Small intestine (tissue), 16 donors: ENCODE results near the gene TXN2. TPM values are rescaled to one million over a fixed set of nuclear protein-coding genes. Genes with fewer than 3 reads are reported as not detected.
"Not testable (repeated sequence)": the region's sequence is repeated elsewhere in the genome, so short reads cannot be mapped to it uniquely, and the experiment has no call there.

Experiments used
- DNase-seq, 2 donors: peaks; one replicate each; pipeline versions ENCODE4 v3.0.0 to v3.0.0-alpha.2; 2013
- FAIRE-seq: peaks from 2 replicates; lab custom pipeline; 2012; peaks lifted over from hg19 to GRCh38; lab: Jason Lieb, UNC
- H3K27ac ChIP-seq, 3 donors: one replicate each; pipeline ENCODE4 v1.5.1; 2013; ENCODE audit warnings: low read length in 2 of 3, mild to moderate bottlenecking in 2 of 3, control low read depth in 1 of 3, inconsistent platforms in 1 of 3, low read depth in 1 of 3, moderate library complexity in 1 of 3
- H3K27me3 ChIP-seq, 3 donors: one replicate each; pipeline ENCODE4 v1.6.1; 2013; ENCODE audit warnings: low read length in 3 of 3, inconsistent platforms in 1 of 3; ENCODE audit not compliant: control insufficient read depth in 3 of 3, insufficient read depth in 3 of 3
- H3K36me3 ChIP-seq, 3 donors: one replicate each; pipeline ENCODE4 v1.6.1; 2013; ENCODE audit warnings: low read length in 3 of 3, inconsistent platforms in 1 of 3, low read depth in 1 of 3, mild to moderate bottlenecking in 1 of 3, moderate library complexity in 1 of 3; ENCODE audit not compliant: control insufficient read depth in 3 of 3, insufficient read depth in 2 of 3
- H3K4me1 ChIP-seq, 3 donors: one replicate each; pipeline ENCODE4 v1.6.1; 2013; ENCODE audit warnings: low read length in 2 of 3, inconsistent platforms in 1 of 3, low read depth in 1 of 3, mild to moderate bottlenecking in 1 of 3, moderate library complexity in 1 of 3; ENCODE audit not compliant: control insufficient read depth in 3 of 3, insufficient read depth in 2 of 3
- H3K4me3 ChIP-seq, 3 donors: one replicate each; pipeline ENCODE4 v1.5.1; 2013; ENCODE audit warnings: low read length in 3 of 3, control low read depth in 1 of 3, inconsistent platforms in 1 of 3, low read depth in 1 of 3, mild to moderate bottlenecking in 1 of 3, moderate library complexity in 1 of 3
- H3K9me3 ChIP-seq, 2 donors: one replicate each; pipeline ENCODE4 v1.6.1; 2013; ENCODE audit warnings: low read depth in 1 of 2, low read length in 1 of 2; ENCODE audit not compliant: control insufficient read depth in 2 of 2, insufficient read depth in 1 of 2
- WGBS, 3 donors: extraction: QIAGEN DNeasy Blood & Tissue Kit; methylation state at CpG; one replicate each; pipeline ENCODE4 v1.1.7; 2013; 5-methylcytosine and 5-hydroxymethylcytosine counted together
- long read RNA-seq, 10 donors: transcript quantifications; one replicate each; lab custom pipeline, GENCODE V29; 2026
- polyA plus RNA-seq, 4 donors: library from polyadenylated mRNA; stranded (reverse) in 3 of 4; unstranded in 1 of 4; fragments of 200-250 nt in 3 of 4; fragments of 120-200 nt in 1 of 4; gene quantifications; one replicate each; pipeline versions ENCODE4 v1.2.1 to v1.2.3, GENCODE V29; 2013
- donor health status: healthy with polysubstance abuse.
- donor health status: control.
- donor health status: control.
- donor health status: Bipolar disorder and iron deficiency.
- donor health status: healthy.

The TXN2 gene, protein sequence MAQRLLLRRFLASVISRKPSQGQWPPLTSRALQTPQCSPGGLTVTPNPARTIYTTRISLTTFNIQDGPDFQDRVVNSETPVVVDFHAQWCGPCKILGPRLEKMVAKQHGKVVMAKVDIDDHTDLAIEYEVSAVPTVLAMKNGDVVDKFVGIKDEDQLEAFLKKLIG
- 100 to 1,000 TPM in 3 of 4 donors, 10 to 100 TPM in 1; 86.0 to 209 (median 182) TPM for polyA plus RNA-seq
- long read RNA-seq, donor 1, transcript TXN2-204 (4 exons, 1,280 nt) = minor isoform, 5 of 171 reads
- long read RNA-seq, donor 1, transcript TXN2-201 (4 exons, 1,736 nt) = major isoform, 106 of 171 reads
- long read RNA-seq, donor 1, partial matches to known transcripts = 58 of 171 reads
- long read RNA-seq, donor 1, other reads (novel, unspliced or antisense) = 0 of 171 reads
- long read RNA-seq, donor 2, transcript TXN2-201 (4 exons, 1,736 nt) = major isoform, 17 of 22 reads
- long read RNA-seq, donor 2, partial matches to known transcripts = 5 of 22 reads
- long read RNA-seq, donor 2, other reads (novel, unspliced or antisense) = 0 of 22 reads
- long read RNA-seq, donor 3, transcript TXN2-201 (4 exons, 1,736 nt) = major isoform, 25 of 44 reads
- long read RNA-seq, donor 3, partial matches to known transcripts = 14 of 44 reads
- long read RNA-seq, donor 3, other reads (novel, unspliced or antisense) = 0 of 44 reads
- long read RNA-seq, donor 4, partial matches to known transcripts = 0 of 1 reads
- long read RNA-seq, donor 4, other reads (novel, unspliced or antisense) = 0 of 1 reads
- long read RNA-seq, donor 5, transcript TXN2-201 (4 exons, 1,736 nt) = major isoform, 12 of 13 reads
- long read RNA-seq, donor 5, partial matches to known transcripts = 0 of 13 reads
- long read RNA-seq, donor 5, other reads (novel, unspliced or antisense) = 0 of 13 reads
- long read RNA-seq, donor 6, transcript TXN2-201 (4 exons, 1,736 nt) = major isoform, 36 of 44 reads
- long read RNA-seq, donor 6, partial matches to known transcripts = 7 of 44 reads
- long read RNA-seq, donor 6, other reads (novel, unspliced or antisense) = 0 of 44 reads
- long read RNA-seq, donor 7, transcript TXN2-201 (4 exons, 1,736 nt) = major isoform, 72 of 103 reads
- long read RNA-seq, donor 7, partial matches to known transcripts = 28 of 103 reads
- long read RNA-seq, donor 7, other reads (novel, unspliced or antisense) = 0 of 103 reads
- long read RNA-seq, donor 8, partial matches to known transcripts = 0 of 5 reads
- long read RNA-seq, donor 8, other reads (novel, unspliced or antisense) = 0 of 5 reads
- long read RNA-seq, donor 9, transcript TXN2-201 (4 exons, 1,736 nt) = major isoform, 6 of 6 reads
- long read RNA-seq, donor 9, partial matches to known transcripts = 0 of 6 reads
- long read RNA-seq, donor 9, other reads (novel, unspliced or antisense) = 0 of 6 reads
- long read RNA-seq, donor 10, transcript TXN2-201 (4 exons, 1,736 nt) = major isoform, 33 of 43 reads
- long read RNA-seq, donor 10, partial matches to known transcripts = 9 of 43 reads
- long read RNA-seq, donor 10, other reads (novel, unspliced or antisense) = 0 of 43 reads

DNA sequence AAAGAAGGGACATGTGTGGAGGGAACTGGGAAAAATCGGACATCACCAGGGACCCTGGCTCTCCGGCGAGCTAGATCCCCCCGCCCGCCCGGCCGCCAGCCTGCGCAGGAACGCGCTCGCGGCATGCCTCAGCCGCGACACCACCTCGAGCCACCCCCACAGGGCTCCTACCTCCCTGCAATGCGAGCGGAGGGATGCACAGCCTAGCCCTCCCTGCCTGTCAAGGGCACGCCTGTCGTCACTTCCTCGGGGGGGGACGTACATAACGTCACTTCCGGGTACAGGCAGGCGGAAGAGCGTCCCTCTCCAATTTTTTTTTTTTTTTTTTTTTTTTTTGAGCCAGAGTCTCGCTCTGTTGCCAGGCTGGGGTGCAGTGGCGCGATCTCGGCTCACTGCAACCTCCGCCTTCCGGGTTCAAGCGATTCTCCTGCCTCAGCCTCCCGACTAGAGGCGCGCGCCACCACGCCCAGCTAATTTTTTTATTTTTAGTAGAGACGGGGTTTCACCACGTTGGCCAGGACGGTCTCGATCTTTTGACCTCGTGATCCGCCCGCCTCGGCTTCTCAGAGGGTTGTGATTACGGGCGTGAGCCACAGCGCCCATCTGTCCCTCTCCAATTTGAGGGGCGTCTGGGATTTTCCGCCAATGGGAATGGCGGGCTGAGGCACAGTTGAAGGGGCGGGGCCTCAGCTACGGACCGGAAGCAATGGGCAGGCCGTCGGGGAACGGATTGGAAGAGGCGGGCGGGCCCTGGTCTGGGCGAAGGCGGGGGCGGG lies at the start of gene TXN2:
Gene TXN2, minus strand, starts transcription at position 248 of the 776 bp plus-strand sequence. CDS start 803 bp downstream, outside the sequence.
- H3K4me3 ChIP-seq = peak within 1 kb of the TSS; percentile 77 to 95 (median 83)
- peak; percentile 95 to 98 for DNase-seq

DNA sequence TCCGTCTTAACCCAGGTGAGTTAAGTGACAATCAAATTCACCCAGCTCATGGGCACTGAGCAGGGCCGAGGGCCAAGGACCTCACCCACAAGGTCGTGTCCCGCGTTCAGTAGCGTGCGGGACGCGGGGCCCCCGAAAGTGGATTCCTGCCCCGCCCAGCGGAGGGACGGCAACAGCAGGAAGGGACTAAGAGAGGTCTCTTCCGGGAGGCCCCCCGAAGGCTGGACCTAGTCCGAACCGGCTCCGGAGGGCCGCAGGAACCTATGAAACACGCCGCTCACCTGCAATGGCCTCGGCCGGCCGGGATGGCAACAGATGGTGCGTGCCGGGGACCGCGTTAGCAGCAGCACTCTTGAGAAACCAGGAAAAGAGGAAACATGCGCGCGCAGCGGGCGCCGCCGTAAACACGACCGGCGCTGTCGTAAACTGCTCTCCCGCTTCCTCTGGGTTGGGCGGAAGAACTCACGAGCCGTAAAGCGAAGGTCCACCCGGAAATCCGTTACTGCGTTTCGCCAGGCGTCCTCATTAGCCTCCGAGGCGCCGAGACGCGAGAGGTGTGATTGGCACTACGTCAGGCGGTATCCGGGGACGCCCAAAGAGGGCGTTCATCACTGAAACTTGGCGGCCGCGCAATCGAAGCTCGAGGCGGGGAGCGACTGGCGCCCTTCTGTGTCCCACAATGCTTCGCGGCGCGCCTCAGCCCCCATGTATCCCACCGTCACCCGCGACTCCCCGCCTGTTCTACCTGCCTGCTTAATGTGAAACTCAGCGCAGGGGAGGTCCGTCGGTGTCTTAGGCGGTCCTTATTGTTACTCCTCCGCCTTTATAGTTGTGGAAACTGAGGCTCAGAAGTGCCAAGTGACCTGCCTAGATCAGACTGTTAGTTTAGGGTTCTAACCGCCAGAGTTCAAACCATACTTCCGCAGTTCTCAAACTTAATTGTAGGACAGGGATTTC lies 47.6 kb upstream of the TXN2 start, which contains the start of gene EIF3D:
Gene EIF3D, minus strand, starts transcription at position 372 of the 957 bp plus-strand sequence. CDS start 3,045 bp downstream, outside the sequence.
- Histone ChIP-seq H3K27ac (peak within 1 kb of the TSS; percentile 89 to 98 (median 98)), H3K9me3 (peaks cover 0 to 3% of the 10 kb centered on the region in 2 donors), H3K36me3 (peaks cover 7 to 22% (median 16%) of the 10 kb centered on the region in 3 donors), H3K4me3 (peak within 1 kb of the TSS; percentile 55 to 97 (median 79)), H3K4me1 (peaks cover 0 to 4% (median 3%) of the 10 kb centered on the region in 3 donors), H3K27me3 (no peaks in the 10 kb centered on the region)
- FAIRE-seq (peak; percentile 33), DNase-seq (peak; percentile 99 to 100)
- WGBS, 3 donors = 0% methylated on average over 71 to 82 of the region's 82 CpGs

More for the DNA sequence above, at the start of gene TXN2:
- Histone ChIP-seq H3K27ac (peak within 1 kb of the TSS; percentile 96 to 99 (median 96)), H3K27me3 (no peaks in the 10 kb centered on the region), H3K36me3 (peaks cover 3 to 39% (median 6%) of the 10 kb centered on the region in 3 donors), H3K4me1 (peaks cover 3 to 8% (median 7%) of the 10 kb centered on the region in 3 donors), H3K9me3 (peaks cover 0 to 3% of the 10 kb centered on the region in 2 donors)
- FAIRE-seq = no peak
- 0 to 1% (median 0%) methylated on average over 58 to 62 of the region's 62 CpGs for WGBS, 3 donors

DNA sequence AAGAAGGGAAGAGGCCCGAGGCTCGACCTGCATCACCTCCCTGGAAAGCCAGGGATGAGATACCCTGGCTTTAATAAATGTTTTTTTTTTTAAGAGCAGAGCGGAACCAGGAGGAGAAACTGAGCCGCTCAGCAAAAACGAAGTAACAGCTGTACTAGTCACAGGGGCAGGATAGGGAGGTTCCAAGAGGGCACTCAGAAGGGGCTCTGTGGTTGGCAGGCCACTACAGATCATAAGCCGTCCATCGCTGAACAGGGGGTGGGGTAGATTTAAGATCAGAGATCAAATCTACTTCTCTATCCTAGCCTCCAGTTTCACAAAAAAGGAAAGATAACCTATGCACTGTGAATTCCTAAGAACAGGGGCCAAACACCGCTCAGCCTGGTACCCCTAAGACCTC lies 46.9 kb upstream of the TXN2 start:
- FAIRE-seq (no peak), DNase-seq (peak; percentile 30 to 58)
- no peaks in the 10 kb centered on the region for H3K27me3 ChIP-seq
- peak overlapping the region; percentile 86 to 98 (median 98) for H3K27ac ChIP-seq
- H3K9me3 ChIP-seq = no peaks in the 10 kb centered on the region
- peaks cover 14 to 28% (median 21%) of the 10 kb centered on the region in 3 donors for H3K36me3 ChIP-seq
- H3K4me1 ChIP-seq = peaks cover 0 to 4% (median 3%) of the 10 kb centered on the region in 3 donors
- peak overlapping the region; percentile 55 to 97 (median 79) for H3K4me3 ChIP-seq
- whole genome bisulfite sequencing, 3 donors = 1 to 5% (median 4%) methylated on average over 8 of the region's 8 CpGs

DNA sequence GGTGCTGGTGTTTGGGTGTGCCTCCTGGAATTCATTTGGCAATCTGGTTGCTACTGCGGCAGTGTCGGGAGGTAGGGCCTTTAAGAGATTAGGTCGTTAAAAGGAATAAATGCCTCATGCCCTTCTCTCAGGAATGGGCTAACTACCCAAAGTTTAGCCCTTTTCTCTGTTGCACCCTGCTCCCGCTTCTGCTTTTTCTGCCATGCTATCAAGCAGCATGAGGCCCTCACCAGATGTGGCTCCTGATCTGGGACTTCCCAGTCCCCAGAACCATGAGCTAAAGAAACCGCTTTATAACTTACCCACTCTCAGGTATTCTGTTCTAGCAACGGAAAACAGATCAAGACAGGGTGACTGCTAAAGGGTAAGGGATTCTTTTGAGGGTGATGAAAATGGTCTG lies 41.2 kb upstream of the TXN2 start:
- FAIRE-seq (no peak), DNase-seq (no peak)
- H3K9me3 ChIP-seq = no peaks in the 10 kb centered on the region
- 90 to 92% (median 91%) methylated on average over 6 of the region's 6 CpGs for WGBS, 3 donors
- no peak overlapping the region for H3K4me3 ChIP-seq
- H3K27me3 ChIP-seq = no peaks in the 10 kb centered on the region
- peaks cover 42 to 75% (median 53%) of the 10 kb centered on the region in 3 donors for H3K36me3 ChIP-seq
- H3K4me1 ChIP-seq = no peaks in the 10 kb centered on the region
- H3K27ac ChIP-seq = no peak overlapping the region

DNA sequence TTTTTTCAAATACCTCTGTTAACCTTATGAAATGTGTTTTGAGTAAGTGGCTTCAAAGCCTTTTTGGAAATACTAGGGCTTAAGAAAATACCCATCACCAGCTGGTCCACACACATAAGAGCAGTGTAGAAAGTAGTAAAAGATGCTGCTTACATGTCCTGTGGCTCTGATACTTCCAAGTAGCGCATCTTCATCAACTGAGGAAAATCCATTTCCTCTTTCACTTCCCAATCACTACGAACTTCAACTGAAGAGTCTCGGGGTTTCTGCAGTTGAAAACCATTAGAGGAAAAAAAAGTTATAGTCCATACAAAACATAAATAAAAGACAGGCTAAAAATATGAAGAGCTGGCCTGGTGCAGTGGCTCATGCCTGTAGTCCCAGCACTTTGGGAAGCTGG lies 39.0 kb upstream of the TXN2 start:
- Histone ChIP-seq H3K36me3 (peaks cover 55 to 78% (median 72%) of the 10 kb centered on the region in 3 donors), H3K27ac (no peak overlapping the region), H3K9me3 (no peaks in the 10 kb centered on the region), H3K4me3 (no peak overlapping the region), H3K4me1 (no peaks in the 10 kb centered on the region), H3K27me3 (no peaks in the 10 kb centered on the region)
- no peak for DNase-seq
- 85 to 91% (median 89%) methylated on average over 3 of the region's 3 CpGs for WGBS, 3 donors
- FAIRE-seq = no peak

DNA sequence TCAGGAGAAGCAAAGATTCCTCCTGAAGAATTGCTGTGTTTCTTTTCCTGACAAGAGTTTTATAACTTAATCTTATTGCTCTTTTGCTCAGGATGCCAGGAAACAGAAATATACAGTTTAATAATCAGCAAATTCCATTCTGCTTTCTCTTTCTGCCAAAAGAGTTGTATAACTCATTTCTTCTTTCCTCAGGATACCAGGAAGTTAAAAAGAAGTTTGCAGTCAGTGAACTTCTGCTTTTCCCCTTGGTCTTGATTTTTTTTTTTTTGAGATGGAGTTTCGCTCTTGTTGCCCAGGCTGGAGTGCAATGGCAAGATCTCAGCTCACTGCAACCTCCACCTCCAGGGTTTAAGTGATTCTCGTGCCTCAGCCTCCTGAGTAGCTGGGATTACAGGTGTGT lies 38.5 kb upstream of the TXN2 start:
- peaks cover 54 to 80% (median 72%) of the 10 kb centered on the region in 3 donors for H3K36me3 ChIP-seq
- not testable (repeated sequence) for H3K4me1 ChIP-seq, FAIRE-seq, H3K4me3 ChIP-seq, H3K27me3 ChIP-seq, DNase-seq, H3K27ac ChIP-seq, H3K9me3 ChIP-seq
- 90% methylated on average over 2 of the region's 2 CpGs for WGBS, 3 donors
